Measurements from ENCODE around the gene NARF.
A peak's percentile ranks its signal among the peaks of the same experiment; 100 is the strongest.
"Not testable (repeated sequence)": the region's sequence is repeated elsewhere in the genome, so short reads cannot be mapped to it uniquely, and the experiment has no call there.

Gene NARF
- 67.3 to 85.1 (median 70.0) reads per million in 4 donors for total RNA-seq

GRCh38 chr17:82458179-82458884, at the start of gene NARF:
Gene NARF (plus strand): TSS chr17:82458741. CDS start chr17:82458804, 63 bp downstream.
- DNase-seq, result peak; percentile 90 to 98 (median 95)

- DNase-seq, result no peak
Measured at GRCh38 chr17:82408938-82409318, 49.6 kb upstream of the NARF start.

GRCh38 chr17:82410014-82410716, 48.4 kb upstream of the NARF start:
- DNase-seq, result no peak

- DNase-seq, result no peak
Measured at GRCh38 chr17:82411396-82412053, 47.0 kb upstream of the NARF start.

GRCh38 chr17:82412081-82412480, 46.5 kb upstream of the NARF start:
- DNase-seq, result not testable (repeated sequence)

GRCh38 chr17:82412535-82413520, 45.7 kb upstream of the NARF start:
- DNase-seq, result no peak

- peak; percentile 31 to 74 (median 56) for DNase-seq
Measured at GRCh38 chr17:82414548-82415281, 43.8 kb upstream of the NARF start.

GRCh38 chr17:82415336-82415735, 43.2 kb upstream of the NARF start:
- DNase-seq, result no peak

GRCh38 chr17:82415786-82416185, 42.8 kb upstream of the NARF start:
- DNase-seq, result no peak

GRCh38 chr17:82416264-82416663, 42.3 kb upstream of the NARF start:
- no peak for DNase-seq

- no peak for DNase-seq
Measured at GRCh38 chr17:82416771-82417170, 41.8 kb upstream of the NARF start.

GRCh38 chr17:82418001-82418986, 40.2 kb upstream of the NARF start, which contains the start of the genes HEXD and OGFOD3:
Gene HEXD (plus strand): TSS chr17:82418347. CDS start chr17:82419800, 1,453 bp downstream.
Gene OGFOD3 (minus strand): TSS chr17:82418586. CDS start chr17:82418485, 101 bp downstream.
- peak; percentile 76 to 89 (median 79) for DNase-seq

- peak in 1 of 5 donors; percentile 41 for DNase-seq
Measured at GRCh38 chr17:82419540-82419939, 39.0 kb upstream of the NARF start.

GRCh38 chr17:82424001-82424862, 34.3 kb upstream of the NARF start:
- peak in 4 of 5 donors; percentile 38 to 64 (median 48) for DNase-seq

GRCh38 chr17:82424863-82425159, 33.7 kb upstream of the NARF start:
- no peak for DNase-seq

GRCh38 chr17:82428546-82428945, 30.0 kb upstream of the NARF start:
- no peak for DNase-seq

- DNase-seq, result no peak
Measured at GRCh38 chr17:82429824-82430223, 28.7 kb upstream of the NARF start.

GRCh38 chr17:82432017-82432416, 26.5 kb upstream of the NARF start:
- DNase-seq, result no peak

- DNase-seq, result no peak
Measured at GRCh38 chr17:82433560-82434215, 24.9 kb upstream of the NARF start.

Measured in T-helper 1 cell (primary cell).